GM19099 (cell line): ENCODE results near the gene JARID2.

Experiments
- POLR2A ChIP-seq: IDR thresholded peaks from 3 replicates; pipeline ENCODE4 v1.6.1; 2011; ENCODE audit warnings: low read depth; ENCODE audit not compliant: insufficient read length; ENCODE audit errors: extremely low read depth

Gene JARID2

DNA sequence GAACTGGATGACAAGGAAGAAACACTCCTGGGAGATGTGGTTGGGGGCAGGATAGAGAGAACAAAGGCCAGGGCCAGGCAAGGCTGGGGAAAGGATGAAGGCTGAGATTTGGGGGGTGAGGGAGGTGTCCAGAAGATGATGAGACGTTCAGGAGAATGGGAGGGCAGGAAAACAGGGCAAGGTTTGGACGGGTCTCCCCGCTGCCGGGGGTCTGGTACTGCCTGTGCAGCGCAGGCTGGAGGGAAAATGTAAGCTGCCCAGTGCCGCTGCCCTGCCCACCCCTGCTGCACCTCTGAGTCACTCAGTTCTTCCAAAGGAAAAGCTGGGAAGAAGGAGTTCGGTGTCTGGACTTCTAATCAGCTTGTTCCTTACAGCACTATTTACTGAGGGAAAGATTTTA lies 286.1 kb downstream of the JARID2 start:
- no peak for TF ChIP-seq POLR2A

DNA sequence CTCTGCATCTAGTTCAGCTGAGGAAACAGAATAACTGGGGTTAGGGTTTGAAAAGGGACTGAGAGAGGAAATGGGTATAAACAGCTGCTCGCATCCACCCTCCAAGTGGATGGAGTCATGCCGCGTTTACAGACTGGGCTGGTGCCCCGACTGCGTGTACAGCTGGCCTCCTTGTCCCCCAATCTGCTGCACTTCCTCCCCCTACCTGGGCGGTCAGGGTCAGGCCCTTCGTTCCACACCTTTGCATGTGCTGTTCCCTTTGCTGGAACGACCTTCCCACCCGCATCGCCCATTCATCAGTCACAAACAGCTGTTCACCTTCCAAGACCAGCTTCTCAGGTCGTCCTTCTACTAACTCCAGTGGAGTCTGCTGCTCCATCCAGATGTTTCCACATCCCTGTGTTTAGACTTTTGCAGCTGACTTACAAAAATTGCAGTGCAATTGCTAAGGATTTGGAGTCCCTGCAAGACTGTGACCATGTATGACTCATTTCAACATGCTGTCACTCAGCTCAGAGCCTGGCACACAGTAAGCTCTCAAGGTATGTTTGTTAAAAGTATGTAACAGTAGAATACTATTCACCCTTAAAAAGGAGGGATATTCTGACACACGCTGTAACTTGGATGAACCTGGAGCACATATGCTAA lies 287.6 kb downstream of the JARID2 start:
- no peak for TF ChIP-seq POLR2A

DNA sequence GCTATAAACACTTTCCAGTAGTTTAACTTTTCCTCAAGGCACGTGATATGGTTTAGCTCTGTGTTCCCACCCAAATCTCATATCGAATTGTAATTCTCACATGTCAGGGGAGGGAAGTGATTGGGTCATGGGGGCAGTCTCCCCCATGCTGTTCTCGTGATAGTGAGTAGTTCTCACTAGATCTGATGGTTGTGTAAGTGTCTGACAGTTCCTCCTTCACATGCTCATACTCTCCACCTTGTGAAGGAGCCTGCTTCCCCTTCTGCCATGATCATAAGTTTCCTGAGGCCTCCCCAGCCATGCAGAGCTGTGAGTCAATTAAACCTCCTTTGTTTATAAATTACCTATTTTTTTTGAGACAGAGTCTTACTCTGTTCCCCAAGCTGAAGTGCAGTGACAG lies 289.1 kb downstream of the JARID2 start:
- TF ChIP-seq POLR2A: no peak

DNA sequence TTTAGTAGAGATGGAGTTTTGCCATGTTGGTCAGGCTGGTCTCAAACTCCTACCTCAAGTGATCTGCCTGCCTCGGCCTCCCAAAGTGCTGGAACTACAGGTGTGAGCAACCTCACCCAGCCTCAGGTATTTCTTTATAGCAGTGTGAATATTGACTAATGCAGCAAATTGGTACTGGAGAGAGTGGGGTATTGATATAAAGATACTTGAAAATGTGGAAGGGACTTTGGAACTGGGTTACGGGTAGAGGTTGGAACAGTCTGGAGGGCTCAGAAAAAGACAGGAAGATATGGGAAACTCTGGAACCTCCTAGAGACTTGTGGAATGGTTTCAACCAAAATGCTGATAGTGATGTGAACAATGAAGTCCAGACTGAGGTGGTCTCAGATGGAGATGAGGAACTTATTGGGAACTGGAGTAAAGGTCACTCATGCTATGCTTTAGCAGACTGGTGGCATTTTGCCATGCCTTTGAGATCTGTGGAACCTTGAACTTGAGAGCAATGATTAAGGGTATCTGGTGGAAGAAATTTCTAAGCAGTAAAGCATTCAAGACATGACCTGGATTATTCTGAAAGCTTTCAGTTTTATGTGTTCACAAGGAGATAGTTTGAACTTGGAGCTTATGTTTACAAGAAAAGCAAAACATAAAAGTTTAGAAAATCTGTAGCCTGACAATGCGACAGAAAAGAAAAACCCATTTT lies 289.8 kb downstream of the JARID2 start:
- no peak for TF ChIP-seq POLR2A

DNA sequence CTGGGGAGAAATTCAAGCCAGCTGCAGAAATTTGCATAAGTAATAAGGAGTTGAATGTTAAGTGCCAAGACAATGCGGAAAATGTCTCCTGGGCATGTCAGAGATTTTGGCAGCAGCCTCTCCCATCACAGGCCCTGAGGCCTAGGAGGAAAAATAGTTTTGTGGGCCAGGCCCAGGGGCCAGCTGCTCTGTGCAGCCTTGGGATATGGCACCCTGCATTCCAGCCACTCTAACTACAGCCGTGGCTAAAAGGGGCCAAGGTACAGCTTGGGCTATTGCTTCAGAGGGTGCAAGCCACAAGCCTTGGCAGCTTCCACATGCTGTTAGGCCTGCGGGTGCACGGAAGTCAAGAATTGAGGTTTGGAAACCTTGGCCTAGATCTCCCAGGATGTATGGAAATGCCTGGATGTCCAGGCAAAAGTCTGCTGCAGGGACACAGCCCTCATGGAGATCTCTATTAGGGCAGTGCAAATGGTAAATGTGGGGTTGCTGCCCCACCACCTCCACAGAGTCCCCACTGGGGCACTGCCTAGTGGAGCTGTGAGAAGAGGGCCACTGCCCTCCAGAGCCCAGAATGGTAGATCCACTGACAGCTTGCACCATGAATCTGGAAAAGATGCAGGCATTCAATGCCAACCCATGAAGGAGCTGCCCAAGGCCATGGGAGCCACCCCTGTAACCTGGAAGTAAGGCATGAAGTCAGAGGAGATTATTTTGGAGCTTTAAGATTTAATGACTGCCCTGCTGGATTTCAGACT lies 290.5 kb downstream of the JARID2 start:
- TF ChIP-seq POLR2A: no peak

DNA sequence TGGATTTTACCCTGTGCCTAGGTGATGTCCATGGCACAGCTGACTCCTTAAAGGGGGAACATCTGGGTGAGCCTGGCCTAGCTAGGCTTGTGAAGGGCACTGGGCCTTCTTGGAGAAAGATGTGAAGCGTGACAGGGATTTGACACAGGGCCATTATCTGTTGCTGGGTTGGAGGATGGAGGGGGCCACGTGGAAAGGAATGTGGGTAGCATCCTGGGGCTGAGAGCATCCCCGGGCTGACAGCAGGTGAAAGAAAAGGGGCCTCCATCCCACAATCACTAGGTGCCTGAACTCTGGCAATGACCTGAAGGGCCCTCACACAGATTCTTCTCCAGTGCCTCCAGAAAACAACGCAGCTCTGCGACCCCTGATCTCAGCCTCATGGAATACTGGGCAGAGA lies 292.2 kb downstream of the JARID2 start:
- no peak for TF ChIP-seq POLR2A

DNA sequence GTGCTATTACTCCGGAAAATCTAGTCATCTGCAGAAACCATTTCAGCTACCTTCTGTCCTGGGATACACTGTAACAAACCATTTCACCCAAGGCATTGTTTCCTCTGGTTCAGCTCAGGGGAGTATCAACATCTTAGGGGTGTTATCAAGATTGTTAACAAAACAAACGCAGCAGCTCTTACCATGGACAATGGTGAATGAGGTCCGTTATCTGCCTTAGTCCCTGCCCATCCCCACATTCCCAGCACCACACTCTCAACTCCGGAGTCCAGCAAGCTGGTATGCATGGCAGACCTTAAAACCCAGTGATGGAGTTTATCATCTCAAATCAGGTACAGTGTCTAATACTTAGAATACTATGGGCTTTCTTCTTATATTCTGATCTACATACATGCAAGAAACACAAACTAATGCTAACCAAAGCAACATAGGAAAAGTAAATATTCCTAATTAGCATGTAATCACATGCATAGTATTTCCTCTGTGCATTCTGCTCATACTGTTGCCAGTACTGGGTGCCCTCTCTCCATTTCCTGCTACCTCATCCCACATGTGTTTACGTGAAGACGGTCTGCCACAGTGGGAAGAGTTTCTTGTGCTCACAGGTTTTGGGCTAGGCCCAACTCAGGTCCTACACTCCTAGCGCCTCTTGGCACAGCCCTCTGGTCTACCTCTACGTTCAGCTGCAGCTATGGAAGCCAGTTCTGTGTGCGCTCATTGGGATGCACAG lies 293.1 kb downstream of the JARID2 start:
- TF ChIP-seq POLR2A: no peak

DNA sequence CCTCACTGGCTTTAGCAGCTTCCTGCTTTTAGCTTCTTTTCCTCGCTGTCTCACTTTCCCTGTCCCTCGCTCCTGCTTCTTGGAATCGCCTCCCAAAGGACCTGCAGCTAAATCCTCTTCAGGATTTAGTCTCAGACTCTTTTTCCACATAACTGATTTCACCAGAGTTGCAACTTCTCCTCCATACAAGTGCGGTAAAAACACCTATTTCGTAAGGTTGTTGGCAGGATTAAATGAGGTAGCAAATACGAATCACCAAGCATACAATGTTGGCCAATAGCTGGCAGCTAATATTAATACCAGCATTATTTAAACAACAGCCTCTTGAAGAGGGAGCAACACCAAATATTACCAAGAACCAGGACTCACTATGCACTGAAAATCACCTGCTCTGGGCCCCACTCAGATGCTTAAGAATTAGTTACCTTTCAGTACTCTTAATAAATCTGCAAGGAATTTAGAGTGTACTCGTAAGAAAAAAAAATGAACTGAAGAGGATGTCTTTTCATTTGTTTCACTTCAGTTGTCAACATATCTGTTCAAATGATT lies 293.9 kb downstream of the JARID2 start:
- no peak for TF ChIP-seq POLR2A

DNA sequence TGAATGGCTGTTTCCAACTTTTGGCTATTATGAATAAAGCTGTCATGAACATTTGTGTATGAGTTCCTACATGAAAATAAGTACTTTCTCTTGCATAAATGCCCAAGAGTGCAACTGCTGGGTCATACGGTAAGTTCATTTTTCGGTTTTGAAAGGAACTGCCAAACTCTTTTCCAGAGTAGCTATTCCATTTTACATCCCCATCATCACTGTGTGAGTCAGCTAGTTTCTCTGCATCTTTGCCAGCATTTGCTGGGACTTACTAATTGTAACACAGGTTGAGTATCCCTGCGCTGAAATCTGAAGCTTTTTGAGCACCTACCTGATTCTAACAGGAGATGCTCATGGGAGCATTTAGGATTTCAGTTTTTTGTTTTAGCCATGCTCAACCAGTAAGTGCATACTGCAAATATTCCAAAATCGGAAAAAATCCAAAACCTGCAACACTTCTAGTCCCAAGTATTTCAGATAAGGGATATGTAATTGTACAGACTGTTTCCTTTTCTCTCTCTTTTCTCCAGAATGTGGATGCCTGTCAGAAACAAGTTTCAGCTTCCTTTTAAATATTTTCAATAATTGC lies 298.5 kb downstream of the JARID2 start:
- TF ChIP-seq POLR2A: no peak

DNA sequence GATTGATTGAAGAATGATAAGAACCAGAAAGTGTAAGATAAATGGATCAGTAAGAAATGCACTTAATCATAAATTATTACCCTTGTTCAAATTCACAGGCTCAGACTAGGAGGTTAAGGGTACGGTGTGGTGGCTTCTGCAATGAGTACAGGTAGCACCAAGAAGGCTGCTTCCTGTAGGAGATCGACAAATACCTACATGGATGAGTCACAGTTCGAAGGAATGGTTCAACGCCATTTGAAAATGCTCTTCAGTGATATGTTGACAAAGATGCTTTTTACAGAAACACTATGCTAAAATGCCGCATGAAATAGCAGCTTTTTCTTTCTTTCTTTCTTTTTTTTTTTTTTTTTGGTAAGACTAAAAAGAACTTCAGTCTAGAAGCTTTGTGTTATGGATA lies 300.7 kb downstream of the JARID2 start:
- no peak for TF ChIP-seq POLR2A

DNA sequence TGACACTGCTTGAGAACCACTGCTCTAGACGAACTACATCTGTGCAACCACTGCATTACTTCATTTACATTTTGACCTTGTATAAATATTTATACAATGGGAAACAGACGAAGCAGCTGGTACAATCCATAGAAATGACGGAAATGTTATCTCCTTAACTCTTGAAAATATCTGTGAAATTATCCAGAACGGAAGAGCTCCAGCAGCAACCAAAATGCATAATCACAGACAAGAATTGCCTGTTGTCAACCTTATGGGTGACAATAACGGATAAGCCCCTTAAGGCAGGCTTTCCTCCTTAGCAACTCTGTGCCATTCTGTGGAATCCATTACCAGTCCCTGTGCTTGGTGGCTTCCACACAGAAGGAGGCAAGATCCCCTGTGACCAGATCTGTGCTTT lies 301.5 kb downstream of the JARID2 start:
- TF ChIP-seq POLR2A: no peak

DNA sequence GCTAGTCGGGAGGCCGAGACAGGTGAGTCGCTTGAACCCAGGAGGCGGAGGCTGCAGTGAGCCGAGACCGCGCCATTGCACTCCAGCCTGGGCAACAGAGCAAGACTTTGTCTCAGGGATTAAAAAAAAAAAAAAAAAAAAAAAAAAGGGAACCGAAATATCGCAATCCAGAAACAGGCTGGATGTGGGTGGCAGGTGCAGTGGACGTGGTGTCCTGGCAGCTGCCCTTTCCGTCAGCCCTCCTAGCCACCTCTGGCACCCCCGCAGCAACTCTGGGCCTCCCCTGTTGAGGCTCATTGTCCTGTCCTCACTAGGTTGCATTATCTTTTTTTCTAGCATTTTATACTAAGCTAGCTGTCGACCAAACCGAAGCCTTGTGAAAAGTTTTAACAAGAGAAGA lies 303.5 kb downstream of the JARID2 start:
- TF ChIP-seq POLR2A: no peak

DNA sequence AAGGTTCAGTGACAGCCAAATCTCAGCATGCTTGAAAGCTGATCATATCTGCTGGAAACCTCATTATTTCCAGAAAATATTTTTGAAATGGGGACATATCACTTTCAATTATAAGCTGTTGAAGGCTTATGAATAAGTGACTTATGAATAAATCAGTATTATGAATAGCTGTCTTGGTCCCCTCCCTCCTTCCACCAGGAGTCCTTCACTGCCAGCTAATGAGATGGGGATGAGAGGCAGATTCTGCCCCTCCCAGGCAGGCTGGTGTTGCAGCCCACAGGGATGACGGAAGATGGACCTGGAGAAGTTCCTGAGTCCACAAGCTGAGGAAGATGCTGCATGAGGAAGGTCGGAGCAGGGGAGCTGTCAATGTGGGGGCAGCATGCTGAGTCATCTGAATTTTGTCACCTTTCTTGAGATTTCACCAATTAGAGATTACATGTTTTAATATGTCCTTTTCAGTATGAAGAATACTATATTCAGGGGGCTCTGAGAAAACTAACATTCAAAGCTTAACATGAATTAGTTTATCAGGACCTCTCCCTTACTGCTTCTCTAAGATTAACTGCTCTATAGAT lies 304.8 kb downstream of the JARID2 start:
- no peak for TF ChIP-seq POLR2A

DNA sequence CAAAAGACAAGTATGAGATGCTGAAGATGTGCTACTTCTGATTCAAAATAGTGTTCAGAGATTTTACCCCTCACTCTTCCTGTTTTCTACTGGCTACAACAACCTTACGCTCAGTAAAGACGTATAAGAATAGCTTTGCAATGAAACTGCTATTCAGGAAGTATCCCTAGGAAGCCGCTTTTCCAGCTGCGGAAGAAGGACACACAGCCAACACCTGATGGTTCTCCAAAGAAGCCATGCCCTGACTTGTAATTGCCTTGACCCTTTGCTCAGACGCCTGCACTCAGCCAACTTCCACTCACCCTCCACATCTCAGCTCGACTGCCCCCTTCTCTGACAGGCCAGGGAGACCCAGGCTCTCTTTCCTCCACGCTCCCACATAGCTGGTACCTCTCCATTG lies 305.4 kb downstream of the JARID2 start:
- no peak for TF ChIP-seq POLR2A
